A549 (cell line): ENCODE data around the gene RAP1GAP2.

Experiments
- CHD4 ChIP-seq: fragments of 200-600 bp; sonication (generic); IDR thresholded peaks from 2 replicates; pipeline ENCODE4 v1.6.1; 2016; ENCODE audit warnings: antibody characterized with exemption, mild to moderate bottlenecking, borderline replicate concordance
- HDAC2 ChIP-seq: fragments of 200-600 bp; sonication (generic); IDR thresholded peaks from 2 replicates; pipeline ENCODE4 v1.6.1; 2016
- MYC ChIP-seq: IDR thresholded peaks from 2 replicates; pipeline ENCODE4 v1.6.1; 2012; ENCODE audit warnings: mild to moderate bottlenecking, inconsistent platforms, low read length, improper control_type of control experiment, borderline replicate concordance
- PBX3 ChIP-seq: IDR thresholded peaks from 2 replicates; pipeline ENCODE4 v1.6.1; 2012
- POLR2A ChIP-seq: IDR thresholded peaks from 2 replicates; pipeline ENCODE4 v1.6.1; 2012; ENCODE audit warnings: mild to moderate bottlenecking, low read length
- POLR2AphosphoS2 ChIP-seq: conservative IDR thresholded peaks from 2 replicates; pipeline ENCODE4 v1.6.1; 2012; ENCODE audit warnings: low read length, improper control_type of control experiment, inconsistent platforms
- USF2 ChIP-seq: fragments of 450-650 bp; IDR thresholded peaks from 2 replicates; pipeline ENCODE4 v1.6.1; 2014; ENCODE audit warnings: antibody characterized with exemption
- TF ChIP-seq, protein P1 (sequence below): fragments of >200 bp; sonication (Bioruptor Twin); formaldehyde crosslinking; IDR thresholded peaks from 3 replicates; pipeline ENCODE4 v1.5.1; 2016

DNA sequence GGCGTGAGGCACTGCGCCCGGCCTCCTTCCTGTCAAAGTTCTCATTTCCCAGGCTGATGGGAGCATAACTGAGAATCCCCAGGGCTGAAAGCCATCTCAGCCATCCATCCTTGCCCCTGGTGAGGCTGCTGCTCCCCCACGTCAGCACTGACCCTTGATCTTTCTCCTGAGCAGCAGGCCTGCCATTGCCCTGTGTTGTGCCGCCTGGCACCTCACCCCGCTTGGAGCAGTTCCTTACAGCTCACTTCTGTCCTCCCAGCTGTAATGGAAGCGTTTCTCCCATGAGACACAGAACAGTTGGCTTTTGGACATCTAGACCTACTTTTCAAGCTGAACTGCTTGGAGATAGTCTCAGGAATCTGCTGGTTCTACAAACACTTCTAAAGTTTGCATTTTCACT, 215.7 kb downstream of the RAP1GAP2 start:
- TF ChIP-seq HDAC2 (no peak), USF2 (no peak), MYC (no peak), CHD4 (no peak), PBX3 (no peak), POLR2A (no peak), POLR2AphosphoS2 (no peak)
- TF ChIP-seq, protein P1, sequence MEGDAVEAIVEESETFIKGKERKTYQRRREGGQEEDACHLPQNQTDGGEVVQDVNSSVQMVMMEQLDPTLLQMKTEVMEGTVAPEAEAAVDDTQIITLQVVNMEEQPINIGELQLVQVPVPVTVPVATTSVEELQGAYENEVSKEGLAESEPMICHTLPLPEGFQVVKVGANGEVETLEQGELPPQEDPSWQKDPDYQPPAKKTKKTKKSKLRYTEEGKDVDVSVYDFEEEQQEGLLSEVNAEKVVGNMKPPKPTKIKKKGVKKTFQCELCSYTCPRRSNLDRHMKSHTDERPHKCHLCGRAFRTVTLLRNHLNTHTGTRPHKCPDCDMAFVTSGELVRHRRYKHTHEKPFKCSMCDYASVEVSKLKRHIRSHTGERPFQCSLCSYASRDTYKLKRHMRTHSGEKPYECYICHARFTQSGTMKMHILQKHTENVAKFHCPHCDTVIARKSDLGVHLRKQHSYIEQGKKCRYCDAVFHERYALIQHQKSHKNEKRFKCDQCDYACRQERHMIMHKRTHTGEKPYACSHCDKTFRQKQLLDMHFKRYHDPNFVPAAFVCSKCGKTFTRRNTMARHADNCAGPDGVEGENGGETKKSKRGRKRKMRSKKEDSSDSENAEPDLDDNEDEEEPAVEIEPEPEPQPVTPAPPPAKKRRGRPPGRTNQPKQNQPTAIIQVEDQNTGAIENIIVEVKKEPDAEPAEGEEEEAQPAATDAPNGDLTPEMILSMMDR = no peak
